ENCODE measurements around the gene SEMA3C.

- TF ChIP-seq, protein P1, sequence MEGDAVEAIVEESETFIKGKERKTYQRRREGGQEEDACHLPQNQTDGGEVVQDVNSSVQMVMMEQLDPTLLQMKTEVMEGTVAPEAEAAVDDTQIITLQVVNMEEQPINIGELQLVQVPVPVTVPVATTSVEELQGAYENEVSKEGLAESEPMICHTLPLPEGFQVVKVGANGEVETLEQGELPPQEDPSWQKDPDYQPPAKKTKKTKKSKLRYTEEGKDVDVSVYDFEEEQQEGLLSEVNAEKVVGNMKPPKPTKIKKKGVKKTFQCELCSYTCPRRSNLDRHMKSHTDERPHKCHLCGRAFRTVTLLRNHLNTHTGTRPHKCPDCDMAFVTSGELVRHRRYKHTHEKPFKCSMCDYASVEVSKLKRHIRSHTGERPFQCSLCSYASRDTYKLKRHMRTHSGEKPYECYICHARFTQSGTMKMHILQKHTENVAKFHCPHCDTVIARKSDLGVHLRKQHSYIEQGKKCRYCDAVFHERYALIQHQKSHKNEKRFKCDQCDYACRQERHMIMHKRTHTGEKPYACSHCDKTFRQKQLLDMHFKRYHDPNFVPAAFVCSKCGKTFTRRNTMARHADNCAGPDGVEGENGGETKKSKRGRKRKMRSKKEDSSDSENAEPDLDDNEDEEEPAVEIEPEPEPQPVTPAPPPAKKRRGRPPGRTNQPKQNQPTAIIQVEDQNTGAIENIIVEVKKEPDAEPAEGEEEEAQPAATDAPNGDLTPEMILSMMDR (IDR thresholded peaks at IDR 0.05 in 8 of 11, conservative IDR thresholded peaks at IDR 0.05 in 3 of 11), result no peak
- no peak for TF ChIP-seq POLR2A (IDR thresholded peaks at IDR 0.05)
Measured at GRCh38 chr7:80779456-80779855, 139.4 kb downstream of the SEMA3C start.

Data from spleen (tissue), 7 donors.